Activated CD4-positive, alpha-beta T cell treated with anti-CD3 and anti-CD28 coated beads, Interleukin-10, Interleukin-2, amounts not matched to agents 100 ng/mL and 50 ng/mL, durations not matched to agents 16 hours and 8 hours (primary cell): ENCODE results near the gene XPC.

Experiments used
- DNase-seq: peaks from one replicate; pipeline ENCODE4 v3.0.0-alpha.2; 2020

XPC gene

DNA sequence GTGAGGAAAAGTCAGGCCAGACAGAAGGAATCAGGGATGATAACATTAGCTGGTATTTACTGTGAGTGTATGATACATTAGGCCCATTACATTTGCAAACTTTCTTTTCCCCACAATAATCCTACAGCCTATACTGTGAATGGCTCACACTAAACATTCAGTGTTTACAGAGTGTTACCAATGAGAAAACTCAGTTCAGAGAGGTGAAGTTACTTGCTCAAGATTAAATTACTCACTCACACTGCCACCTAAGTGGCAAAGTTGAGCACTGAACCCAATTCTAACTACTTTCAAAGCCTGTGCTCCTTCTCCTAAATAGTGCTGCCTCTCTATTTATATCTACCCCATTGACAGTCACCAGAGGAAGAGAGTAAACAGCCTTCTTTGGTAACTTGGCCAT is 8.5 kb downstream of the XPC start:
- no peak for DNase-seq

DNA sequence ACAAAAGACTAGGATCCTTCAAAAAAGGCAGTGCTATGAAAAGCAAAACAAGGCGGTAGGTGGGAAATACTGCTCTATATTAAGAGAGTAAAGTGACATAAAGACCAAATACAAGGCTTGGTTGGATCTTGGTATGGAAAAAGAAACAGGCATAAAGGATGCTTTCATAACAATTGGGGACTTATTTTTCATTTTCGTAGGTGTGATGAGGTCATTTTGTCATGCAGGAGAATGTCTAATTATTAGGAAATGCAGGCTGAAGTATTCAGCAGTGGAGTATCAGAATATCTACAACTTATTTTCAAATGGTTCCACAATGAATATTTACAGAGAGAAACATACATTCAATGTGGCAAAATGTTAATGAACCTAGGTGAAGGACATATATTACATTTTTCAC is 9.0 kb downstream of the XPC start:
- no peak for DNase-seq

DNA sequence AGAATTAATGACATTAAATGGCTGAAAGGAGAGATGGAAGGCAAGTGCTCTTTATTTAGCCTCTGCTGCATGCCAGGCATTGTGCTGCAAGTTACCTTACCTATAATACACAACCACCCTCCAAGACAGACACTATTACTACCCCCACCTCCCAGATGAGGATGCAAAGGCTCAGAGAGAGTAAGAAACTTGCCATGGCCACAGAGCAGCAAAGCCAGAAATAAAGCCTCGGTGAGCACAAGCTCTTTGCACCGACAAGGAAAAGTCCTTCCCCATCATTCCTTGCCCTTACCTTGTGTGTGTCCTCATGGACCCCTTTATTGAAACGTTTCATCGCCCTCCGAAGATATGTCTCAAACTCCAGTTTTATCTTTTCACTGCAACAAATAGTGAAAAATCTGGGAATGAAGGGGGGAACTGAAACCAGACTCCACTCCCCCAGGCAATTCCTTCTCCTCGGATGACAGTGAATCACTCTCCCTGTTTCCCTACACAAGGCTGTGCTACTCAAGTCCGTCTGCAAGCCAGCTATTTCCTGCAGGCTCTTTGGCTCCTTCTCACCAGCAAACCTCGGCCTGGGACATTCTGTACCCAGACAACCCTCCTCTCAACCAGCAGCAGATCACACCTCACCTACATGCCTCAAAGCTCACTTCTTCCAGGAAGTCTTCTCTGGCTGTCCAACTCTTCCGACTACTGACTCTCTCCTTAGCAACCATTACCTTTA is 11.4 kb downstream of the XPC start:
- DNase-seq = no peak

DNA sequence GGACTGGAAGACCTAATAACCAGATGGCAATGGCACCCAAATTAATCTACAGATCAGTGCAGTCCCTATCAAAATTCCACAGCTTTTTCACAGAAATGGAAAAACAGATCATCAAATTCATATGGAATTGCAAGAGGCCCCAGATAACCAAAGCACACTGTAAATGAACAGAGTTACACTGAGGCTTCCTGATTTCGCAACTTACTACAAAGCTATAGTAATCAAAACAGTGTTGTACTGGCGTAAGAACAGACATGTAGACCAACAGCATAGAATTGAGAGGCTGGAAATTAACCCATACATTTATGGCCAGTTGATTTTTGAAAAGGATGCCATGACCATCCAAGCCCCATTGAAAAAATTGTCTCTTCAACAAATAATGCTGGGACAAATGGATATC is 16.2 kb downstream of the XPC start:
- DNase-seq = no peak

DNA sequence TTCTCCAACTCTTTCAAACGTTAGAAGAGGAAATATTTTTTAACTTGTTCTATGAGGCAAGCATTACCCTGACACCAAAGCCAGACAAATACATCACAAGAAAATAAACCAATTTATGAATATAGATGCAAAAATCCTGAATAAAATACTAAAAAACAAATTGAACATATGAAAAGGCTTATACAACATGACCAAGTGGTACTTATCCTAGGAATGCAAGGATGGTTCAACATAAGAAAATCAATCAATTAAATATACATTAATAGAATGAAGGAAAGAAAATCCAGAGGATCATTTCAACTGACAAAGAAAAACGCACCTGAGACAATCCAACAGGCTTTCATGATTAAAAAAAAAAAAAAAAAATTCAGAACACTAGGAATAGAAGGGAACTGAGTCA is 17.1 kb downstream of the XPC start:
- DNase-seq = no peak

DNA sequence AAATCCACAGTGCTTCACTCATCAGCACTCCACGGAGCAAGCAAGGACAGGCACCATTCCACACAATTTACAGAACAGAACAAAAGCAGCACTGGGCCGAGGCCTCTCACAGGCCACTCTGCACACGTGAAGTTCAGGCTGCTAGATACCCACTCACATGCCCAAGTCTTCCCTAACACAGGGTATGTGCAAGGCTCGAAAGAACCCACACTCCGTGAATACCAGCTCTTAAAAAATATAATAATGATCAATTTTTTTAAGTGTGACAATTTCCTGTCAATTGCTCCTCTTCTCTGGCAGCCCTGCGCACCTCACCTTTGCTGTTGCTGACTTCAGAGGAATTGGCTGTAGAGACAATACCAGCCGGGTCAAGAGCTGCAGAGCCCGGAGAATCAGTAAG is 19.0 kb downstream of the XPC start:
- DNase-seq = no peak

DNA sequence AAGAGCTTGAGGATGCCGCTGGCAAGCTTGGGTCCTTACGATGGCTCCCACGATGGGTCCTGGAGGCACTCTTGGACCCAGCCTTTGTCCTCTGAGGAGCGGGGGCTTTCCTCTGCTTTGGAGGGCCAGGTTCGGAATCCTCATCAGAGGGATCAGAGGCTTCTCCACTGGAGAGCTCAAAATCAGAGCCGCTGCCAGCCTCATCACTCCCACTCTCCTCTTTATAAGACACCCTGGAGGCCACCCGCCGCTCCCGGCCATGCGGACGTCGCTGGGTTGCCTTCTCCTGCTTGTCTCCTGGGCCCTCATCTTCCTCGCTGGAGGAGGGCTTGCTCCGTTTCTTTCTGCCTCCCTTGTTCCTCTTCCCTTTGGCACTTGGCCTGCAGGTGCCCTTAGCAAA is 20.0 kb downstream of the XPC start:
- DNase-seq = no peak

DNA sequence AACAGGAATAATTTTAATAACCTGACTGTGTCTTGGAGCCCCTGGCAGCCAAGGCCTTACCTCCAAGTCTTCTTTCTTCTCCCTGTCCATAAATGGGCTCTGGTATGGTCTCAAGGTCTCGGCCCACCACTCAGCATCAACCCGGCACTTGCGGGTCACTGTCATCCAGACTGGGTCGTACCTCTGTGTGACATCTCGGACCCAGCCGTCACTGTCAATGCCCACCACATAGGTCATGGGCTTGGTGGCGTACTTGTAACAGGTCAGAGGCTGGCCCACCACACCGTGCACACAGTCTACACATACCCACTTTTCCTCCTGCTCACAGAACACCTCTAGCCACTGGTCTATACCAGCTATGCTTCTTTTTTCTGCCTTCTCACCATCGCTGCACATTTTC is 20.4 kb downstream of the XPC start:
- DNase-seq = no peak

DNA sequence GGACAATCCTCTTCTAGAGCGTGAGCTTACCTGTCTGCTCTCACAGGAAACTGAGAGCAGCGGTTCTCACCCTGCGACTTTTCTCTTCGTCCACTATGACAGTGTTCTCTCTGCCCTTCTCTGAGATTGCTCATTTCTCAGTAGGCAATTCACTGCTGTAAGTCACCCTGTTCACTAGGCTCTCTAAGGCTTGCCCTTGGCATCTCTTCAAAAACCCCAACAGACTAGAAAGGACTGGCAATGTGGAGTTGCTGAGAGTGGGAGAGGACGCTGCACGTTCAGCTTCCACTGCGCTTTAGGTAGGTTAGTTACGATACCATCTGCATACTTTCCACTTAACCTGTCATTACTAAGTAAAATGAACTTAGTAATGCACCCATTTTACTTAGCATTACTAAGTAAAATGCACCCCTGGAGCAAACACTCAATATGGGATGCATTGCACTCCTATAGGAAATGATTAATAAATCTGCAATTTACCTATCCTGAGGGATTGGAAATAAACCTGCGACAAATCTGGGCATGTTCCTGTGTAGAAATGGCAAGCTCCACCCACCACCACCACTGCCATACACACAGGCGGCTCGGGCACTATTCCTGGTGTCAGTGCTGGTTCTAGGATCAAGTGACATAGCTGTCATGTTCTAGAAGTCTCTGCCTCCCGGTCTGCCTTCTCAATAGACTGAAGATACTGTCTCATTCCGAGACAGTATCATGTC is 21.4 kb downstream of the XPC start:
- no peak for DNase-seq

DNA sequence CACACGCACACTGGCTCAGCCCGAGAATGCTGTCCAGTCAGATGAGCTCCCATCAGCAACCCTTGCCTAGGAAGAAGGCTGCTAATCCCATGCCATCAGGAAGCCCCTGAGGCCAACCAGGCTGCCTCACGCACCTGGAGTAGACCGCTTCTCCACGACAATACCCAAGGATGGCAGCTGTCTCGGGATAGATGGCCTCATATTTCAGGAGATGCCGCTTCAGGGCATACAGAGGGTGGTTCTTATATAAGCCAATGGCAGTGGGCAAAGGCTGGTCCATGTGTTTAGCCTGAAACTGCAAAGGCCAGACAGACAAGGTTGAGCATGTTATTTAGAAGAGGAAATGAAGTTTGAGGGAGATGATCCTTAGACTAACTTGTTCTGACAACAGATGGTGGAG is 22.2 kb downstream of the XPC start:
- DNase-seq = no peak

DNA sequence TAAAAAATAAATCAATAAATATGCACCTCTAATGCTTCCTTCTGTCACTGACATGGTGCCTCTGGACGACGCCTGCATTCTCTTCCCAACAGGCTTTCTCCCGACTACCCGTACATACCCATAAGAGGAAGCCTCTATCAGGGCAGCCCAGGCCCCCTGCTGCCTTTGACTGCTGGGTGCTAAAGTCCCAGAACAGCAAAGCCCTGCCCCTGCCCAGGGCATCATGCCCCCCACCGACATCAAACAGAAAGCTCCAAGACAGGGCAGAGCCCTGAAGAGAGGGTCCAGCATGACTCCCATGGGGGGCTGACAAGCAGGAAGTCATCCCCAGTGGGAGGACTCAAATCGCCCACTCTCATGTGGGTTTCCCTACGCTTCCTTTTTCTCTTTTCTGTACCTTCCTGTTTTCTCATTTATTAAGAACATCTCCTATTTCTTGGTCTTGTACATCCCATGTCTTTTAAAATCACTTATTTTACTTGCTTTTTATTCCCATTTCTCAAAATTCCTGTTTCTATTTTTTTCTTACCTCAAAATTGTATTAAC is 23.4 kb downstream of the XPC start:
- no peak for DNase-seq

DNA sequence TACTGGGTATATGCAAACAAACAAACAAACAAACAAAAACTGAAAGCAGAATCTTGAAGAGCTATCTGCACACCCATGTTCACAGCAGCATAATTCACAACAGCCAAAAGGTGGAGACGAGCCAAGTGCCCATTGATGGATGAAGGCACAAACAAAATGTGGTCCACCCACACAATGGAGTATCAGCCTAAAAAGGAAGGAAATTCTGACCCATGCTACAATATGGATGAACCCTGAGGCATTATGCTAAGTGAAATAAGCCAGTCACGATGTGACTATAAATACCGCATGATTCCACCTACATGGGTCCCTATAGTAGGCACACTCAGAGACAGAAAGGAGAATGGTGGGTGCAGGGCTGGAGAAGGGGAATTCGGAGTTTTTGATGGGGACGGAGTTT is 24.1 kb downstream of the XPC start:
- DNase-seq = no peak

DNA sequence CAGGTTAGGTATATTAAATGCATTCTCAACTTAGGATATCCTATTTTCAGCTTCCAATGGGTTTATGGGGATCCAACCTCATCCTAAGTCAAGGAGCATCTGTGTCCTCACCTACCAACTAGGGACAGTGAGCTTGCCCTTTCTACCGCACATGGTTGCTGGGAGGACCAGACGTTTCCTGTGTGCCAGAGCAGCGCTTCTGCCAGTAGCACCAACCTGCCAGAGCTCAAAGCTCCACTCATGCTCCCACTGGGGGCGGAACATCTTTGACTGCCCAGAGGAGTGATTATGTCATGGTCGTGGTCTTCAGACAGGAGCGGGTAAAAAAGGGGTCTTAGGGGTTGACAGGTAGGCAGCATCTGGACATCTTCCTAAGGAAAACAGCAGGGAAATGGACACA is 24.7 kb downstream of the XPC start:
- DNase-seq = no peak

DNA sequence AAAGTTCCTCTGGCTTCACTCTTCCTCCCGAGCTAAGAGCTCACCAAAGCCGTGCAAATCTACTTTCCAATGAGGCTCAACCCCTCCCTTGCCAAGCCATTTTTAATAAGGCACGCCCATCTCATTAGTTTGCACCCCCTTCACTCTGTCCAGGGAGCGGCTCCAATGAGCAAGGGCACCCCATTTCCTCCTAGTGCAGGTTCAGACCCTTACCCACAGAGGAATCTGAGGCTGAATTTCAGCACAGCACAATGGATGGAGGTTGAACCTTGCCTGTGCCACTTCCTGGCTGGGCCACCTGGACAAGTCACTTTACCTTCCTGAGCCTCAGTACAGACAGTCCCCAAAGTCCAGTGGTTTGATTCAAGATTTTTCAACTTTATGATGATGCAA is 25.4 kb downstream of the XPC start:
- no peak for DNase-seq

DNA sequence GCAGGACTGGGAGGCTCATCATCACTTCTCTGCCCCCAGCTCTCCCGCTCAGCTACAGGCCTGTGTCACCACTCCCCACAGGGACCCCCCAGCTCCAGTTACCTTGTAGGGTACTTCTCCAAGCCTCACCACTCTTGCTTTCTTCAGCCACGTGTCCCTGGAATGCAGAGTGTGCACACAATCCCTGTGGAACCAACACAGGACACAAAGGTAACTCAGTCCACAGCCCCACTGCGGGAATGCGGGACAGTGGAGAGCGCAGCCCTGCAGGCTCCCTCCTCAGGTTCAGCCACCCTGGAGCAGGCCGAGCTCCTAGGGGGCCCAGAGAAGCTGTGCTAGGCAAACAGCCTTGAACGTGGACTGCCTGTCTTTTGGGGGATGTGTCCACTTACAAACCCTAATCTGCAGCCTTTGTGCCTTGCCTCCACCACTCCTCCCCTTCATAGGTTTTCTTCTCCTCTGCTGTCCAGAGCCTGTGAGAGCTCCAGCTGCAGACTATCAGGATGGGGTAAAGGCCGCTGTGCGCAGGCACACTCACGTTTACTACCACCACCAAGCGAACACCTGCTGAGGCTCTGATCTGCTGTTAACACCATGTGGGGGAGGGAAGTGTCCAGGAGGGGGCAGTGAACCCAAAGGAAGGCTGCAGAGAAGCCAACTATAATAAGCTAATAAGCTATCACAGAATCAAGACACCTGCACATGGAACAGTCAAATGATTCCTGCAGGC is 26.0 kb downstream of the XPC start:
- DNase-seq = no peak

DNA sequence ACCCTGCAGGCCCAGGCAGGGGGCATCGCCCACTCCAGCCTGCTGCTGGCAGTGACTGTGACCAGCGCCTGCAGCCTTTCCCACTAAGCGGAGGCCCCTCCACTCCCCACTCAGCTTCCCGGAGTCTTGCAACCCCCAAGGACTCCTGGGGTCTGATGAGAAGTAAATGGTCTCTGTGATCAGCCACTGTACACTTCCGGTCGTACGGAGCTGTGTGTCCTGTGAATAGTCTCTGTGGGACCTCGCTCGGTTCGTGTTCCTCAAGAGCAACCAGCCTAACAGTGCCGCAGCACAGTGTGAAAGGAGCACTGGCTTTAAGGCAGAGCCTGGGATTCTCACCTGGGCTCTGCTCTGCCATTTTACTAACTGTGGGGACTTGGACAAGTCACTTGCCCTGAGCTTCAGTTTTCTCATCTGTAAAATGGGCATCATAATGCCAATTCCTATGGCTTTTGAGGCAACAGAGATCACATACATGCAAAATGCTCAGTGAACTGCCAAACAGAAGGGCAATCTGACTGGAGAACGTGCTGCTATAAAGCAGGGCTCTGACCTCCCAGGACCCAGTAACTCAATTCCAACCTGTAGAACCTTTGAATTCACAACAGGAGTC is 26.8 kb downstream of the XPC start:
- DNase-seq = no peak

DNA sequence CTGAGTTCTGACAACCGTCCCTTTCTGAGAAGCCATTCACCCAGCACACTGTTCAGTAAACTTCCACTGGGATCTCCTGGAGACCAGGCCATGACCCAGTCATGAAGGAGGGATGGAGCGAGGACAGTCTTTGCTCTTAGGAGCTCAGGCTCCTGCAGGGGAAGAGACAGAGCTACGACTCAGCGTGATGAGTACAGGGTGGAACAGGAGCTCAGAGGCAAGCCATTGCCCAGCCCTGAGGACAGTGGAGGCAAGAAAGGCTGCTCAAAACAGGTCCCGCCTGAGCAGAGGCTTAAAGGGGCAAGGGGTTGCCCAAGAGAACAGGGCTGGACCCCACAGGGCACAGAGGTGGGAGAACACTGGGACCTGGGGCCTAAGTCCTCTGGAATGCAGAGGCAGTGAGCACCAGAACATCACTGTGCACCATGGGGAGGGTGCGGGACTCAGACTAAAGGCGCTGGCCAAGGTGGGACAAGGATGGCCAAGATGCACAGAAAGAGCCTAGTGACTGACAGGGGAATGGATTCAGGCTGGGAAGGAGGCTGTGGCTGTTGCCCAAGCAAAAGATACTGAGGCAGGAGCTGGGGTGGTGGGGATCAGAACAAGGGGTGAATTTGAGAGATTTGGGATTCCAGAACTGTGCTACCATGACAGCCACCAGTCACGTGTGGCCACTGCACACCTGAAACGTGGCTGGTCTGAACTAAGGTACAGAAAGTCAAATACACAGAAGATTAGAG is 27.7 kb downstream of the XPC start:
- no peak for DNase-seq

DNA sequence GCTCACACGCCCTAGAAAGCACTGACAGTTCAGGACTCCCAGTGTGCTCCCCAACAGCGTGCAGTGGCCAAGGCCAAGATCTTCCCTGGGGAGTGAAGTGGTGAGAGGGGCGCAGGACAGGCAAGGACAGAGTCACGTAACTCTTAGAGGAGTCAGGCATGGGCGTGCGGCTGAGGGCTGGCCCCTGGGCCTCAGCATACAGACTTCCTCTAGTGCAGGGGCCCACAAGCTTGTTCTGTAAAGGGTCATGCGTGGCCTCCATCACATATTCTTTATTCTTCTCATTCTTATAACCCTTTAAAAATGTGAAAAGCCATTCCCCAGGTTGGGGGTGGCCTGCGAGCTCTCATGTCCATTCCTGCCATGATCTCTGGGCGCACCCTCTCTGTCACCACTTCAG is 28.3 kb downstream of the XPC start:
- DNase-seq = no peak

DNA sequence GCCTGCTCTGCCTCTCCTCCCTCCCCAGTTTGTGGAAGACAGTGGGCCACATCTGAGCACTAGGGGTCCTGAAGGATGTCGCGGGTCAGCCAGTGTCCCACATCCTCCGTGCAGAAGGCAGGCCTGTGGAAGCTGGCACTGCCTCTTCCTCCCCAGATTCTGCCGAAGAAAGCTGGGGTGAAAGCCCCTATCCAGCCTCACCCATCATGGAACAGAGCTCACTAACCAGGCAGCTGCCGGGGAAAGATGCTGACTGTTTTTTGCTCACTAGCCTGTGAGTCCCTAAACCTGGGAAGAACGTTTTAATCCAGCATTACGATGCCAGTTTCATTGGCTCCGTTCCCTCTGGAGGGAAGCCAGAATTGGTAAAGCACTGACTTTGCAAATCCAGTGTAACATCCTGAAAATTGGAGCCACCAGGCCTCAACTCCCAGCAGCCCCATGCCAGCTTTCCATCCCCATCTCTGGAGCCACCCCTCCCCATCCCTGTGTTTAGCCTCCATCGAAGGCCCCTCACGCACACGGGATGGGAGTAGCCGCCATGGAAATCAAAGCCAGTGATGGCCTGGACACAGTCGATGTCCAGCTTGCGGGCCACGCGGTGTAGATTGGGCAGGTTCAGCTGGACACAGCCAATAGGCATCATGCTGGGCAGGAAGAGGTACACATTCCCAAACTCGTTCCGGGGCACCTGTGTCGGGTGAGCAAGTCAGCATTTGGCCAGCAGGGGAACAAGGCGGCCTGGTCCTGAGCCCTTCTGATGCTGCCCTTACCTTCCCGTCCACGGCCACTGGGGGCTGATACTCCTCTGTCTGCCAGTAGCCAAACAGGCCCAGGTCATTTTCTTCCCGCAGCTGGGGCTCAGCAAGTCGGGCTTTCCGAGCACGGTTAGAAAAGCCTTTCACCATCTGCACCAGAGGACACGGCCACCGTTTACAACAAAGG is 30.1 kb downstream of the XPC start:
- no peak for DNase-seq

DNA sequence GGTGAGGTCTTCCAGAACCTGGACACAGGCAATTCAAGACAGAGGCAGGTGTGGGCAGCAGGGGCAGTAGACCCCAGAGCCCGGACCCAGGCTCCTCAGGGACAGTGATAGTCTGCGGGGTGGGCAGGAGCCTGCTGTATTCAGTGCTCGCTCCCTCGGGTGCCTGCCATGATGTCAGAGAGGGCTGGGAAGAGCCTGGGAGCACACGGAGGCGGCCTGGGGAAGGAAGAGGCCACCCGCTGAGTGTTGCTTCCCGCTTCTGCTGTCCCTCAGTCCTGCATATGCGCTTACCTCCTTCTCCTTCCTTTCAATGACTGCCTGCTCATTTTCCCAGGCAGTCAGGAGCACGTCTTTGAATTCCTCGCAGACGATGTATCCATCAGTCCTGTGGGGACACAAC is 30.8 kb downstream of the XPC start:
- no peak for DNase-seq

DNA sequence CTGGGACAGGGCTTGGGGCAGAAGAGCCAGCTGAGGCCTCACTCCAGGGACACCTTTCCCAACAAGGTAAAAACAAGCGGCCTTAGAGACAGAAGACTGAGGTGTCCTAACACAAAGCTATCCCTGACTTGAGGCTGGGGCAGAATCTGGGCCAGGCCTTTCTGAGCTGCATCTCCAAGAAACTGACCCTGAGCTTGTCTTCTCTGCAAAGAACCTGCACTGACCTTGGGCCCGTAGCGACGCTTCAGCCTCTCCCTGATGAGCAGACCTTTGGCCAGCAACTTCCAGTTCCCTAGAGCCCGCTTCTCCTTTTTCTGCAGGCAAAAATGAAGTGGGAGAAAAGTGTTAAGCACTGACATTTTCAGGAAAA is 31.4 kb downstream of the XPC start:
- DNase-seq = no peak
